Measurements from ENCODE around the gene DUOX2.
"Not testable (repeated sequence)": the region's sequence is repeated elsewhere in the genome, so short reads cannot be mapped to it uniquely, and the experiment has no call there.

The DUOX2 gene

GRCh38 chr15:45083223-45083622 lies 30.7 kb downstream of the DUOX2 start:
- no peaks in the 10 kb centered on the region for H3K4me1 ChIP-seq (ENCODE audit: control extremely low read depth in 1 of 4, control insufficient read depth in 4 of 4, insufficient read depth in 4 of 4, low read length in 3 of 4)
- no peaks in the 10 kb centered on the region for H3K9me3 ChIP-seq (ENCODE audit: control extremely low read depth in 1 of 5, control insufficient read depth in 4 of 5, insufficient read depth in 2 of 5, low read depth in 1 of 5, low read length in 4 of 5)
- no peaks in the 10 kb centered on the region for H3K36me3 ChIP-seq (ENCODE audit: control insufficient read depth in 4 of 4, insufficient read depth in 4 of 4, low read length in 3 of 4)
- peaks cover 0 to 3% (median 0%) of the 10 kb centered on the region in 5 experiments for H3K27me3 ChIP-seq (replicated peaks in 2 of 5; ENCODE audit: control insufficient read depth in 4 of 5, insufficient read depth in 5 of 5, low read length in 4 of 5)
- no peak overlapping the region for H3K27ac ChIP-seq (ENCODE audit: insufficient read depth in 1 of 2, low read depth in 1 of 2, low read length in 2 of 2, poor library complexity in 1 of 2, severe bottlenecking in 2 of 2)
- no peak overlapping the region for H3K4me3 ChIP-seq (ENCODE audit: control insufficient read depth in 1 of 7, extremely low read depth in 1 of 7, insufficient read depth in 4 of 7, low read depth in 2 of 7, low read length in 6 of 7)
- ChIA-PET CTCF (no interaction called here), POLR2A (no interaction called here)
- DNase-seq = no peak

GRCh38 chr15:45082412-45082811 lies 31.6 kb downstream of the DUOX2 start:
- H3K4me3 ChIP-seq (ENCODE audit: control insufficient read depth in 1 of 7, extremely low read depth in 1 of 7, insufficient read depth in 4 of 7, low read depth in 2 of 7, low read length in 6 of 7); H3K27ac ChIP-seq (ENCODE audit: insufficient read depth in 1 of 2, low read depth in 1 of 2, low read length in 2 of 2, poor library complexity in 1 of 2, severe bottlenecking in 2 of 2); H3K36me3 ChIP-seq (ENCODE audit: control insufficient read depth in 4 of 4, insufficient read depth in 4 of 4, low read length in 3 of 4); H3K9me3 ChIP-seq (ENCODE audit: control extremely low read depth in 1 of 5, control insufficient read depth in 4 of 5, insufficient read depth in 2 of 5, low read depth in 1 of 5, low read length in 4 of 5); H3K27me3 ChIP-seq (replicated peaks in 2 of 5; ENCODE audit: control insufficient read depth in 4 of 5, insufficient read depth in 5 of 5, low read length in 4 of 5); DNase-seq; H3K4me1 ChIP-seq (ENCODE audit: control extremely low read depth in 1 of 4, control insufficient read depth in 4 of 4, insufficient read depth in 4 of 4, low read length in 3 of 4); POLR2A ChIA-PET: not testable (repeated sequence)
- CTCF ChIA-PET = interaction anchor here (1.3 kb wide), 1 partner anchor 30 kb away, joined by 3 read pairs; no protein-coding TSS in a partner anchor
- WGBS (ENCODE audit: insufficient coverage) = 100% methylated on average over 1 of the region's 10 CpGs

GRCh38 chr15:45080593-45080992 lies 33.4 kb downstream of the DUOX2 start:
- POLR2A ChIA-PET; H3K4me3 ChIP-seq (ENCODE audit: control insufficient read depth in 1 of 7, extremely low read depth in 1 of 7, insufficient read depth in 4 of 7, low read depth in 2 of 7, low read length in 6 of 7); H3K9me3 ChIP-seq (ENCODE audit: control extremely low read depth in 1 of 5, control insufficient read depth in 4 of 5, insufficient read depth in 2 of 5, low read depth in 1 of 5, low read length in 4 of 5); H3K36me3 ChIP-seq (ENCODE audit: control insufficient read depth in 4 of 4, insufficient read depth in 4 of 4, low read length in 3 of 4); H3K4me1 ChIP-seq (ENCODE audit: control extremely low read depth in 1 of 4, control insufficient read depth in 4 of 4, insufficient read depth in 4 of 4, low read length in 3 of 4); DNase-seq; H3K27ac ChIP-seq (ENCODE audit: insufficient read depth in 1 of 2, low read depth in 1 of 2, low read length in 2 of 2, poor library complexity in 1 of 2, severe bottlenecking in 2 of 2); H3K27me3 ChIP-seq (replicated peaks in 2 of 5; ENCODE audit: control insufficient read depth in 4 of 5, insufficient read depth in 5 of 5, low read length in 4 of 5): not testable (repeated sequence)
- WGBS (ENCODE audit: insufficient coverage) = 88% methylated on average over 2 of the region's 3 CpGs
- CTCF ChIA-PET = interaction anchor here (2.1 kb wide), 1 partner anchor 38 kb away, joined by 5 read pairs; no protein-coding TSS in a partner anchor

- H3K9me3 ChIP-seq (ENCODE audit: control extremely low read depth in 1 of 5, control insufficient read depth in 4 of 5, insufficient read depth in 2 of 5, low read depth in 1 of 5, low read length in 4 of 5); H3K27ac ChIP-seq (ENCODE audit: insufficient read depth in 1 of 2, low read depth in 1 of 2, low read length in 2 of 2, poor library complexity in 1 of 2, severe bottlenecking in 2 of 2); H3K4me1 ChIP-seq (ENCODE audit: control extremely low read depth in 1 of 4, control insufficient read depth in 4 of 4, insufficient read depth in 4 of 4, low read length in 3 of 4); H3K27me3 ChIP-seq (replicated peaks in 2 of 5; ENCODE audit: control insufficient read depth in 4 of 5, insufficient read depth in 5 of 5, low read length in 4 of 5); H3K4me3 ChIP-seq (ENCODE audit: control insufficient read depth in 1 of 7, extremely low read depth in 1 of 7, insufficient read depth in 4 of 7, low read depth in 2 of 7, low read length in 6 of 7); POLR2A ChIA-PET; H3K36me3 ChIP-seq (ENCODE audit: control insufficient read depth in 4 of 4, insufficient read depth in 4 of 4, low read length in 3 of 4); DNase-seq: not testable (repeated sequence)
- 100% methylated on average over 2 of the region's 5 CpGs for WGBS (ENCODE audit: insufficient coverage)
- CTCF ChIA-PET = interaction anchor here (2.1 kb wide), 1 partner anchor 38 kb away, joined by 5 read pairs; no protein-coding TSS in a partner anchor
Observed at GRCh38 chr15:45079628-45080246, 34.2 kb downstream of the DUOX2 start.

- CTCF ChIA-PET = not testable (repeated sequence)
Observed at GRCh38 chr15:45079201-45079600, 34.8 kb downstream of the DUOX2 start.

GRCh38 chr15:45077391-45077790 lies 36.6 kb downstream of the DUOX2 start:
- H3K27me3 ChIP-seq (replicated peaks in 2 of 5; ENCODE audit: control insufficient read depth in 4 of 5, insufficient read depth in 5 of 5, low read length in 4 of 5); POLR2A ChIA-PET; H3K4me3 ChIP-seq (ENCODE audit: control insufficient read depth in 1 of 7, extremely low read depth in 1 of 7, insufficient read depth in 4 of 7, low read depth in 2 of 7, low read length in 6 of 7); H3K27ac ChIP-seq (ENCODE audit: insufficient read depth in 1 of 2, low read depth in 1 of 2, low read length in 2 of 2, poor library complexity in 1 of 2, severe bottlenecking in 2 of 2); H3K9me3 ChIP-seq (ENCODE audit: control extremely low read depth in 1 of 5, control insufficient read depth in 4 of 5, insufficient read depth in 2 of 5, low read depth in 1 of 5, low read length in 4 of 5); CTCF ChIA-PET; H3K36me3 ChIP-seq (ENCODE audit: control insufficient read depth in 4 of 4, insufficient read depth in 4 of 4, low read length in 3 of 4); DNase-seq; H3K4me1 ChIP-seq (ENCODE audit: control extremely low read depth in 1 of 4, control insufficient read depth in 4 of 4, insufficient read depth in 4 of 4, low read length in 3 of 4): not testable (repeated sequence)
- WGBS (ENCODE audit: insufficient coverage) = no CpG with 5 or more reads among the region's 2 CpGs

More at GRCh38 chr15:45079201-45079600, 34.8 kb downstream of the DUOX2 start:
- POLR2A ChIA-PET; H3K36me3 ChIP-seq (ENCODE audit: control insufficient read depth in 4 of 4, insufficient read depth in 4 of 4, low read length in 3 of 4); H3K4me1 ChIP-seq (ENCODE audit: control extremely low read depth in 1 of 4, control insufficient read depth in 4 of 4, insufficient read depth in 4 of 4, low read length in 3 of 4); H3K9me3 ChIP-seq (ENCODE audit: control extremely low read depth in 1 of 5, control insufficient read depth in 4 of 5, insufficient read depth in 2 of 5, low read depth in 1 of 5, low read length in 4 of 5); DNase-seq; H3K27me3 ChIP-seq (replicated peaks in 2 of 5; ENCODE audit: control insufficient read depth in 4 of 5, insufficient read depth in 5 of 5, low read length in 4 of 5); H3K27ac ChIP-seq (ENCODE audit: insufficient read depth in 1 of 2, low read depth in 1 of 2, low read length in 2 of 2, poor library complexity in 1 of 2, severe bottlenecking in 2 of 2); H3K4me3 ChIP-seq (ENCODE audit: control insufficient read depth in 1 of 7, extremely low read depth in 1 of 7, insufficient read depth in 4 of 7, low read depth in 2 of 7, low read length in 6 of 7): not testable (repeated sequence)
- WGBS (ENCODE audit: insufficient coverage) = 89% methylated on average over 5 of the region's 5 CpGs

- H3K27me3 ChIP-seq (replicated peaks in 2 of 5; ENCODE audit: control insufficient read depth in 4 of 5, insufficient read depth in 5 of 5, low read length in 4 of 5) = not testable (repeated sequence)
Observed at GRCh38 chr15:45075440-45076320, 38.3 kb downstream of the DUOX2 start.

More at GRCh38 chr15:45075440-45076320, 38.3 kb downstream of the DUOX2 start:
- POLR2A ChIA-PET; H3K4me1 ChIP-seq (ENCODE audit: control extremely low read depth in 1 of 4, control insufficient read depth in 4 of 4, insufficient read depth in 4 of 4, low read length in 3 of 4); H3K9me3 ChIP-seq (ENCODE audit: control extremely low read depth in 1 of 5, control insufficient read depth in 4 of 5, insufficient read depth in 2 of 5, low read depth in 1 of 5, low read length in 4 of 5); H3K36me3 ChIP-seq (ENCODE audit: control insufficient read depth in 4 of 4, insufficient read depth in 4 of 4, low read length in 3 of 4); H3K27ac ChIP-seq (ENCODE audit: insufficient read depth in 1 of 2, low read depth in 1 of 2, low read length in 2 of 2, poor library complexity in 1 of 2, severe bottlenecking in 2 of 2); DNase-seq; H3K4me3 ChIP-seq (ENCODE audit: control insufficient read depth in 1 of 7, extremely low read depth in 1 of 7, insufficient read depth in 4 of 7, low read depth in 2 of 7, low read length in 6 of 7); CTCF ChIA-PET: not testable (repeated sequence)
- no CpG with 5 or more reads among the region's 9 CpGs for WGBS (ENCODE audit: insufficient coverage)

Measured in common myeloid progenitor, CD34-positive (primary cell).